ENCODE data around the gene AK2.

Gene AK2

GRCh38 chr1:33043267-33044092 lies 6.8 kb upstream of the AK2 start:
- no peak for DNase-seq (ENCODE audit: low read depth in 1 of 2, low spot score in 1 of 2)
- Histone ChIP-seq H3K27ac (replicated peaks) (no peak overlapping the region), H3K27me3 (ENCODE audit: insufficient read depth, poor library complexity, severe bottlenecking) (no peaks in the 10 kb centered on the region), H3K4me3 (replicated peaks; ENCODE audit: insufficient read depth, low read length) (no peak overlapping the region)
- TF ChIP-seq CTCF (IDR thresholded peaks at IDR 0.05; ENCODE audit: insufficient read depth, low read length), result no peak
- no peak for TF ChIP-seq POLR2AphosphoS5 (IDR thresholded peaks at IDR 0.05; ENCODE audit: low read depth)
- TF ChIP-seq, protein P1, sequence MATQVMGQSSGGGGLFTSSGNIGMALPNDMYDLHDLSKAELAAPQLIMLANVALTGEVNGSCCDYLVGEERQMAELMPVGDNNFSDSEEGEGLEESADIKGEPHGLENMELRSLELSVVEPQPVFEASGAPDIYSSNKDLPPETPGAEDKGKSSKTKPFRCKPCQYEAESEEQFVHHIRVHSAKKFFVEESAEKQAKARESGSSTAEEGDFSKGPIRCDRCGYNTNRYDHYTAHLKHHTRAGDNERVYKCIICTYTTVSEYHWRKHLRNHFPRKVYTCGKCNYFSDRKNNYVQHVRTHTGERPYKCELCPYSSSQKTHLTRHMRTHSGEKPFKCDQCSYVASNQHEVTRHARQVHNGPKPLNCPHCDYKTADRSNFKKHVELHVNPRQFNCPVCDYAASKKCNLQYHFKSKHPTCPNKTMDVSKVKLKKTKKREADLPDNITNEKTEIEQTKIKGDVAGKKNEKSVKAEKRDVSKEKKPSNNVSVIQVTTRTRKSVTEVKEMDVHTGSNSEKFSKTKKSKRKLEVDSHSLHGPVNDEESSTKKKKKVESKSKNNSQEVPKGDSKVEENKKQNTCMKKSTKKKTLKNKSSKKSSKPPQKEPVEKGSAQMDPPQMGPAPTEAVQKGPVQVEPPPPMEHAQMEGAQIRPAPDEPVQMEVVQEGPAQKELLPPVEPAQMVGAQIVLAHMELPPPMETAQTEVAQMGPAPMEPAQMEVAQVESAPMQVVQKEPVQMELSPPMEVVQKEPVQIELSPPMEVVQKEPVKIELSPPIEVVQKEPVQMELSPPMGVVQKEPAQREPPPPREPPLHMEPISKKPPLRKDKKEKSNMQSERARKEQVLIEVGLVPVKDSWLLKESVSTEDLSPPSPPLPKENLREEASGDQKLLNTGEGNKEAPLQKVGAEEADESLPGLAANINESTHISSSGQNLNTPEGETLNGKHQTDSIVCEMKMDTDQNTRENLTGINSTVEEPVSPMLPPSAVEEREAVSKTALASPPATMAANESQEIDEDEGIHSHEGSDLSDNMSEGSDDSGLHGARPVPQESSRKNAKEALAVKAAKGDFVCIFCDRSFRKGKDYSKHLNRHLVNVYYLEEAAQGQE (IDR thresholded peaks at IDR 0.05; ENCODE audit: insufficient replicate concordance, low read depth), result no peak
- no peak for TF ChIP-seq SPI1 (IDR thresholded peaks at IDR 0.05; ENCODE audit: borderline replicate concordance, low read depth)
- no peak for TF ChIP-seq GABPA (IDR thresholded peaks at IDR 0.05; ENCODE audit: low read depth)

- Histone ChIP-seq H3K27me3 (ENCODE audit: insufficient read depth, poor library complexity, severe bottlenecking) (no peaks in the 10 kb centered on the region), H3K27ac (replicated peaks) (no peak overlapping the region), H3K4me3 (replicated peaks; ENCODE audit: insufficient read depth, low read length) (no peak overlapping the region)
- TF ChIP-seq, protein P1 (IDR thresholded peaks at IDR 0.05; ENCODE audit: insufficient replicate concordance, low read depth), result no peak
- TF ChIP-seq CTCF (IDR thresholded peaks at IDR 0.05; ENCODE audit: insufficient read depth, low read length), result no peak
- no peak for TF ChIP-seq SPI1 (IDR thresholded peaks at IDR 0.05; ENCODE audit: borderline replicate concordance, low read depth)
- no peak for TF ChIP-seq POLR2AphosphoS5 (IDR thresholded peaks at IDR 0.05; ENCODE audit: low read depth)
- no peak for TF ChIP-seq GABPA (IDR thresholded peaks at IDR 0.05; ENCODE audit: low read depth)
- DNase-seq (ENCODE audit: low read depth in 1 of 2, low spot score in 1 of 2), result no peak
Observed at GRCh38 chr1:33042831-33043230, 6.1 kb upstream of the AK2 start.

GRCh38 chr1:33041026-33041425 lies 4.3 kb upstream of the AK2 start:
- Histone ChIP-seq H3K27me3 (ENCODE audit: insufficient read depth, poor library complexity, severe bottlenecking) (no peaks in the 10 kb centered on the region), H3K27ac (replicated peaks) (no peak overlapping the region), H3K4me3 (replicated peaks; ENCODE audit: insufficient read depth, low read length) (no peak overlapping the region)
- TF ChIP-seq SPI1 (IDR thresholded peaks at IDR 0.05; ENCODE audit: borderline replicate concordance, low read depth) (no peak), GABPA (IDR thresholded peaks at IDR 0.05; ENCODE audit: low read depth) (no peak), POLR2AphosphoS5 (IDR thresholded peaks at IDR 0.05; ENCODE audit: low read depth) (no peak), CTCF (IDR thresholded peaks at IDR 0.05; ENCODE audit: insufficient read depth, low read length) (no peak)
- TF ChIP-seq, protein P1 (IDR thresholded peaks at IDR 0.05; ENCODE audit: insufficient replicate concordance, low read depth), result no peak
- no peak for DNase-seq (ENCODE audit: low read depth in 1 of 2, low spot score in 1 of 2)

Measured in HL-60 (cell line).